ENCODE measurements around the gene SOD3.

DNA sequence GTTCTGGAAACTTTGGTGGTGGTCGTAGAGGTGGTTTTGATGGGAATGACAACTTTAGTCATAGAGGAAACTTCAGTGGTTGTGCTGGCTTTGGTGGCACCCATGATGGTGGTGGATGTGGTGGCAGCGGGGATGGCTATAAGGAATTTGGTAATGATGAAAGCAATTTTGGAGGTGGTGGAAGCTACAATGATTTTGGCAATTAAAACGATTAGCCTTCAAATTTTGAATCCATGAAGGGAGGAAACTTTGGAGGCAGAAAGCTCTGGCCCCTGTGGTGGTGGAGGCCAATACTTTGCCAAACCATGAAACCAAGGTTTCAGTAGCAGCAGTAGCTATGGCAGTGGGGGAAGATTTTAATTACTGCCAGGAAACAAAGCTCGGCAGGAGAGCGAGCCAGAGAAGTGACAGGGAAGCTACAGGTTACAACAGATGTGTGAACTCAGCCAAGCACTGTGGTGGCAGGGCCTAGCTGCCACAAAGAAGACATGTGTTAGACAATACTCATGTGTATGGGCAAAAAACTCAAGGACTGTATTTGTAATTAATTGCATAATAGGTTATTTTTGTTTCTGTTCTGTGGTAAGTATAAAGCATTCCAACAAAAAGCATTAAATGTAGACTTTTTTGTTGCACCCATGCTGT lies 23.2 kb upstream of the SOD3 start:
- TF ChIP-seq, protein P1, sequence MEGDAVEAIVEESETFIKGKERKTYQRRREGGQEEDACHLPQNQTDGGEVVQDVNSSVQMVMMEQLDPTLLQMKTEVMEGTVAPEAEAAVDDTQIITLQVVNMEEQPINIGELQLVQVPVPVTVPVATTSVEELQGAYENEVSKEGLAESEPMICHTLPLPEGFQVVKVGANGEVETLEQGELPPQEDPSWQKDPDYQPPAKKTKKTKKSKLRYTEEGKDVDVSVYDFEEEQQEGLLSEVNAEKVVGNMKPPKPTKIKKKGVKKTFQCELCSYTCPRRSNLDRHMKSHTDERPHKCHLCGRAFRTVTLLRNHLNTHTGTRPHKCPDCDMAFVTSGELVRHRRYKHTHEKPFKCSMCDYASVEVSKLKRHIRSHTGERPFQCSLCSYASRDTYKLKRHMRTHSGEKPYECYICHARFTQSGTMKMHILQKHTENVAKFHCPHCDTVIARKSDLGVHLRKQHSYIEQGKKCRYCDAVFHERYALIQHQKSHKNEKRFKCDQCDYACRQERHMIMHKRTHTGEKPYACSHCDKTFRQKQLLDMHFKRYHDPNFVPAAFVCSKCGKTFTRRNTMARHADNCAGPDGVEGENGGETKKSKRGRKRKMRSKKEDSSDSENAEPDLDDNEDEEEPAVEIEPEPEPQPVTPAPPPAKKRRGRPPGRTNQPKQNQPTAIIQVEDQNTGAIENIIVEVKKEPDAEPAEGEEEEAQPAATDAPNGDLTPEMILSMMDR (IDR thresholded peaks at IDR 0.05; ENCODE audit: low read length) = no peak
- no peak for TF ChIP-seq EZH2 (IDR thresholded peaks at IDR 0.05; ENCODE audit: borderline replicate concordance, low read length)

Data from OCI-LY1 (cell line).